H1 (cell line): Measurements from ENCODE around the gene NUFIP2. TPM values are rescaled to one million over a fixed set of nuclear protein-coding genes. Genes with fewer than 3 reads are reported as not detected.

Experiments used
- CTCF ChIA-PET: fragments of 300-600 bp; sonication (Branson Sonifier 250); formaldehyde crosslinking; loops from one replicate; lab custom pipeline; 2021; ENCODE audit not compliant: partially characterized antibody; lab: Charles Lee
- POLR2A ChIA-PET: fragments of 300-600 bp; sonication (Branson Sonifier 250); formaldehyde crosslinking; loops from one replicate; lab custom pipeline; 2021; ENCODE audit warnings: inconsistent platforms; ENCODE audit not compliant: partially characterized antibody; lab: Charles Lee
- DNase-seq, 2 experiments: peaks; one replicate each; pipeline versions ENCODE4 v3.0.0 to v3.0.0-alpha.2; 2010 to 2022; ENCODE audit warnings: low spot score in 2 of 2, low read depth in 1 of 2, mixed read lengths in 1 of 2
- FAIRE-seq: peaks from 2 replicates; lab custom pipeline; 2011; peaks lifted over from hg19 to GRCh38; lab: Jason Lieb, UNC
- H2AFZ ChIP-seq: 2 replicates; pipeline ENCODE4 v1.8.1; 2012; ENCODE audit warnings: low read length, inconsistent platforms
- H2AK5ac ChIP-seq: 2 replicates; pipeline ENCODE4 v1.6.1; 2013; ENCODE audit warnings: low read depth, low read length
- H2BK120ac ChIP-seq: replicated peaks from 2 replicates; pipeline ENCODE3; 2013; ENCODE audit warnings: low read depth, low read length, inconsistent platforms
- H2BK12ac ChIP-seq: 2 replicates; pipeline ENCODE4 v1.6.1; 2013; ENCODE audit warnings: low read depth, low read length
- H2BK15ac ChIP-seq: 2 replicates; pipeline ENCODE4 v1.6.1; 2013; ENCODE audit warnings: low read length
- H2BK20ac ChIP-seq: 2 replicates; pipeline ENCODE4 v1.6.1; 2013; ENCODE audit warnings: low read length
- H2BK5ac ChIP-seq: 2 replicates; pipeline ENCODE4 v1.6.1; 2013; ENCODE audit warnings: low read depth, low read length
- H3K14ac ChIP-seq: 2 replicates; pipeline ENCODE4 v1.6.1; 2013; ENCODE audit warnings: inconsistent platforms; ENCODE audit not compliant: insufficient read length
- H3K18ac ChIP-seq: 2 replicates; pipeline ENCODE4 v1.6.1; 2013; ENCODE audit warnings: low read length; ENCODE audit errors: extremely low read depth
- H3K23ac ChIP-seq: 2 replicates; pipeline ENCODE4 v1.6.1; 2013; ENCODE audit warnings: inconsistent platforms; ENCODE audit not compliant: insufficient read length
- H3K23me2 ChIP-seq: 2 replicates; pipeline ENCODE4 v1.6.1; 2013; ENCODE audit warnings: low read depth, low read length
- H3K27ac ChIP-seq: 2 replicates; pipeline ENCODE4 v1.6.1; 2011; ENCODE audit warnings: low read depth, low read length, inconsistent platforms
- H3K27me3 ChIP-seq, 4 experiments: replicated peaks in 1 of 4; 1 replicate in 1 of 4; 2 replicates in 3 of 4; pipeline versions ENCODE4 v1.6.1 to v1.8.1; 2011 to 2013; ENCODE audit warnings: low read length in 3 of 4, mild to moderate bottlenecking in 3 of 4, inconsistent platforms in 2 of 4, mixed read lengths in 2 of 4, moderate library complexity in 1 of 4; ENCODE audit not compliant: control insufficient read depth in 3 of 4, insufficient read depth in 3 of 4; ENCODE audit errors: extremely low read depth in 1 of 4
- H3K36me3 ChIP-seq, 4 experiments: 2 replicates each; pipeline versions ENCODE4 v1.6.1 to v1.8.1; 2011 to 2013; ENCODE audit warnings: mild to moderate bottlenecking in 4 of 4, low read length in 3 of 4, moderate library complexity in 2 of 4, control low read depth in 1 of 4, inconsistent platforms in 1 of 4; ENCODE audit not compliant: insufficient read depth in 4 of 4, control insufficient read depth in 2 of 4
- H3K4ac ChIP-seq: replicated peaks from 2 replicates; pipeline ENCODE3; 2013; ENCODE audit warnings: low read length, low read depth, mixed read lengths, inconsistent platforms; ENCODE audit not compliant: insufficient read length
- H3K4me1 ChIP-seq, 4 experiments: replicated peaks in 1 of 4; 1 replicate in 1 of 4; 2 replicates in 3 of 4; pipeline versions ENCODE4 v1.6.1 to v1.8.1; 2011 to 2013; ENCODE audit warnings: low read length in 3 of 4, inconsistent platforms in 2 of 4, mixed read lengths in 1 of 4; ENCODE audit not compliant: insufficient read depth in 4 of 4, control insufficient read depth in 3 of 4
- H3K4me2 ChIP-seq, 2 experiments: 2 replicates each; pipeline versions ENCODE4 v1.6.1 to v1.8.1; 2011 to 2013; ENCODE audit warnings: low read depth in 2 of 2, low read length in 2 of 2, control low read depth in 1 of 2, inconsistent platforms in 1 of 2, mild to moderate bottlenecking in 1 of 2; ENCODE audit not compliant: insufficient read depth in 1 of 2
- H3K4me3 ChIP-seq, 4 experiments: fragments of 200-600, 300-600 bp in 1 of 4; sonication (generic), shearing (Covaris generic), sonication (Bioruptor Twin) in 1 of 4; 2 replicates each; pipeline versions ENCODE4 v1.5.1 to v1.8.1; 2011 to 2016; ENCODE audit warnings: low read length in 4 of 4, low read depth in 3 of 4, control low read depth in 2 of 4, inconsistent platforms in 2 of 4, mild to moderate bottlenecking in 2 of 4, mixed read lengths in 1 of 4, moderate library complexity in 1 of 4; ENCODE audit not compliant: insufficient read depth in 2 of 4; ENCODE audit errors: extremely low read depth in 1 of 4
- H3K56ac ChIP-seq: replicated peaks from 2 replicates; pipeline ENCODE3; 2013; ENCODE audit warnings: low read depth, mild to moderate bottlenecking, mixed read lengths, low read length, inconsistent platforms; ENCODE audit not compliant: insufficient read length
- H3K79me1 ChIP-seq: 2 replicates; pipeline ENCODE4 v1.6.1; 2013; ENCODE audit warnings: low read depth, low read length, control low read depth
- H3K79me2 ChIP-seq, 2 experiments: 2 replicates each; pipeline versions ENCODE4 v1.6.1 to v1.8.1; 2012 to 2013; ENCODE audit warnings: low read length in 2 of 2, mild to moderate bottlenecking in 2 of 2, inconsistent platforms in 1 of 2; ENCODE audit not compliant: insufficient read depth in 2 of 2, control insufficient read depth in 1 of 2
- H3K9ac ChIP-seq, 4 experiments: replicated peaks in 1 of 4; 1 replicate in 1 of 4; 2 replicates in 3 of 4; pipeline versions ENCODE4 v1.6.1 to v1.8.1; 2011 to 2013; ENCODE audit warnings: low read depth in 3 of 4, low read length in 3 of 4, control low read depth in 2 of 4, mild to moderate bottlenecking in 2 of 4, moderate library complexity in 2 of 4, inconsistent platforms in 1 of 4; ENCODE audit errors: extremely low read depth in 1 of 4
- H3K9me3 ChIP-seq, 2 experiments: 2 replicates each; pipeline versions ENCODE4 v1.6.1 to v1.8.1; 2012 to 2013; ENCODE audit warnings: mild to moderate bottlenecking in 2 of 2, moderate library complexity in 2 of 2, control low read depth in 1 of 2, inconsistent platforms in 1 of 2, low read depth in 1 of 2, low read length in 1 of 2, mixed read lengths in 1 of 2; ENCODE audit not compliant: insufficient read depth in 2 of 2
- H4K20me1 ChIP-seq, 2 experiments: replicated peaks in 1 of 2; 2 replicates each; pipeline versions ENCODE3 to v1.8.1; 2011 to 2013; ENCODE audit warnings: inconsistent platforms in 2 of 2, low read length in 2 of 2, mild to moderate bottlenecking in 1 of 2; ENCODE audit not compliant: insufficient read depth in 2 of 2, control insufficient read depth in 1 of 2
- H4K5ac ChIP-seq: 2 replicates; pipeline ENCODE4 v1.6.1; 2013; ENCODE audit warnings: low read length, low read depth, mixed read lengths, inconsistent platforms; ENCODE audit not compliant: insufficient read length
- H4K8ac ChIP-seq: 2 replicates; pipeline ENCODE4 v1.8.0; 2013; ENCODE audit warnings: mild to moderate bottlenecking, moderate library complexity, low read length, inconsistent platforms; ENCODE audit not compliant: insufficient read depth; ENCODE audit errors: extremely low read depth
- H4K91ac ChIP-seq: replicated peaks from 2 replicates; pipeline ENCODE3; 2013; ENCODE audit warnings: low read length, mixed read lengths, inconsistent platforms; ENCODE audit not compliant: insufficient read length
- BCL11A ChIP-seq, 2 experiments: IDR thresholded peaks; one replicate each; pipeline ENCODE4 v1.6.1; 2011; ENCODE audit warnings: low read depth in 2 of 2, low read length in 2 of 2, mild to moderate bottlenecking in 2 of 2
- CHD2 ChIP-seq: IDR thresholded peaks from 2 replicates; pipeline ENCODE4 v1.6.1; 2012; ENCODE audit warnings: low read length, improper control_type of control experiment
- GABPA ChIP-seq: IDR thresholded peaks from 2 replicates; pipeline ENCODE4 v1.6.1; 2011; ENCODE audit warnings: mild to moderate bottlenecking, low read length, moderate library complexity, borderline replicate concordance; ENCODE audit not compliant: insufficient read depth
- HDAC6 ChIP-seq: IDR thresholded peaks from one replicate; pipeline ENCODE4 v1.7.1; 2012; ENCODE audit warnings: low read depth, mild to moderate bottlenecking, inconsistent platforms, low read length, moderate library complexity
- JUND ChIP-seq: IDR thresholded peaks from 2 replicates; pipeline ENCODE4 v1.6.1; 2011; ENCODE audit warnings: mild to moderate bottlenecking, improper control_type of control experiment, low read length
- PHF8 ChIP-seq: fragments of 200-600 bp; sonication (generic); conservative IDR thresholded peaks from 2 replicates; pipeline ENCODE4 v1.7.1; 2012; ENCODE audit warnings: low read depth, mild to moderate bottlenecking, inconsistent platforms, low read length, moderate library complexity
- POLR2AphosphoS5 ChIP-seq: IDR thresholded peaks from 2 replicates; pipeline ENCODE4 v1.6.1; 2011; ENCODE audit warnings: low read depth, low read length
- RAD21 ChIP-seq, 2 experiments: IDR thresholded peaks in 1 of 2; conservative IDR thresholded peaks in 1 of 2; 2 replicates each; pipeline ENCODE4 v1.6.1; 2011; ENCODE audit warnings: low read depth in 2 of 2, low read length in 2 of 2, improper control_type of control experiment in 1 of 2, inconsistent platforms in 1 of 2, mild to moderate bottlenecking in 1 of 2, moderate library complexity in 1 of 2
- RBBP5 ChIP-seq: IDR thresholded peaks from 2 replicates; pipeline ENCODE4 v1.7.1; 2012; ENCODE audit warnings: low read depth, mild to moderate bottlenecking, inconsistent platforms, low read length, moderate library complexity, borderline replicate concordance
- SAP30 ChIP-seq: fragments of 300-600 bp; sonication (generic); IDR thresholded peaks from 2 replicates; pipeline ENCODE4 v1.7.1; 2012; ENCODE audit warnings: low read length, moderate library complexity, mild to moderate bottlenecking, inconsistent platforms; ENCODE audit not compliant: insufficient read depth, insufficient replicate concordance
- SP2 ChIP-seq: IDR thresholded peaks from 2 replicates; pipeline ENCODE4 v1.6.1; 2012; ENCODE audit warnings: mild to moderate bottlenecking, low read length, inconsistent platforms
- SP4 ChIP-seq: IDR thresholded peaks from 2 replicates; pipeline ENCODE4 v1.6.1; 2012; ENCODE audit warnings: low read length, inconsistent platforms
- WGBS, 2 experiments: shearing (Covaris generic) in 1 of 2; methylation state at CpG; one replicate each; pipeline versions ENCODE4 v1.1.6 to v1.1.7; 2013 to 2015; ENCODE audit warnings: low lambda C conversion rate in 2 of 2, mixed read lengths in 2 of 2, inconsistent platforms in 1 of 2, low coverage in 1 of 2, missing lambda C conversion rate in 1 of 2; ENCODE audit not compliant: insufficient replicate concordance in 2 of 2, insufficient coverage in 1 of 2, insufficient read length in 1 of 2; ENCODE audit errors: extremely low coverage in 1 of 2, missing lambda C conversion rate in 1 of 2; 5-methylcytosine and 5-hydroxymethylcytosine counted together
- polyA plus RNA-seq, 7 experiments: library from polyadenylated mRNA; depleted of rRNA in 3 of 7; stranded (reverse) in 5 of 7; unstranded in 2 of 7; fragments of >200 nt in 5 of 7; fragments of 200-250 nt in 2 of 7; gene quantifications; 1 replicate in 5 of 7; 2 replicates in 1 of 7; 4 replicates in 1 of 7; pipeline versions ENCODE4 v1.2.1 to v1.2.3, GENCODE V29; 2011 to 2013; ENCODE audit warnings: missing spikeins in 2 of 7, mixed read lengths in 2 of 7
- total RNA-seq: library from RNA; stranded (reverse); fragmentation: NEBNext Ultra II Directional; extraction: Animal tissue kit (Norgen Biotek cat#: 25700); gene quantifications from 2 replicates; pipeline ENCODE4 v1.2.1, GENCODE V29; 2021
- TF ChIP-seq, protein P1 (sequence below): IDR thresholded peaks from 2 replicates; pipeline ENCODE4 v1.6.1; 2012; ENCODE audit warnings: inconsistent platforms

The NUFIP2 gene
- total and polyA plus RNA-seq, 2 of the 8 experiments (the other 6 are each of a cell fraction or from before 2014, with no cell fraction given), result 65.9 to 118 TPM

DNA sequence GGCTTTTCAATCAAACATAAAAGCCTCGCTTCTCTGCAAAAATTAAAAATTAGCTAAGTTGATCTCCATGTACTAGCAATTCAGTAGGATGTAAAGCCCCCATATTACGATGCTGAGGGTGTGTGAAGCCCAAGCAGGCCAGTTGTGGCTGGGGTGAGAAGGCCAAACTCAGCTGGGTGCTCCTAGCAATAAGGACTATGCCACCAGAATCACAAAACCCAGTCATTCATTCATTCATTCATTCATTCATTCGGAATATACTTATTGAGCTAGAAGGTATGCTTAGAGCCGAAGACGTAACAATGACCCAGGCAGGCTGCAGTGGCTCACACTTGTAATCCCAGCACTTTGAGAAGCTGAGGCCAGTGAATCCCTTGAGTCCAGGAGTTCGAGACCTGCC lies 51.2 kb downstream of the NUFIP2 start:
- H3K79me2 ChIP-seq, result no peaks in the 10 kb centered on the region
- POLR2A ChIA-PET, result interaction anchor here (1.0 to 1.1 kb wide), 2 partner anchors 14 to 15 kb away, joined by 3 to 4 read pairs; no protein-coding TSS in a partner anchor
- TF ChIP-seq SP2 (no peak), RBBP5 (no peak), JUND (no peak), POLR2AphosphoS5 (no peak), HDAC6 (no peak), PHF8 (no peak), CHD2 (no peak), BCL11A (IDR thresholded peaks at IDR 0.05; ENCODE audit: low read depth in 2 of 2, low read length in 2 of 2) (no peak), RAD21 (IDR thresholded peaks at IDR 0.05 in 1 of 2, conservative IDR thresholded peaks at IDR 0.05 in 1 of 2; ENCODE audit: low read depth in 2 of 2, low read length in 2 of 2) (no peak), SAP30 (no peak), SP4 (no peak), GABPA (no peak)
- TF ChIP-seq, protein P1, sequence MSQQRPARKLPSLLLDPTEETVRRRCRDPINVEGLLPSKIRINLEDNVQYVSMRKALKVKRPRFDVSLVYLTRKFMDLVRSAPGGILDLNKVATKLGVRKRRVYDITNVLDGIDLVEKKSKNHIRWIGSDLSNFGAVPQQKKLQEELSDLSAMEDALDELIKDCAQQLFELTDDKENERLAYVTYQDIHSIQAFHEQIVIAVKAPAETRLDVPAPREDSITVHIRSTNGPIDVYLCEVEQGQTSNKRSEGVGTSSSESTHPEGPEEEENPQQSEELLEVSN, result no peak

More for the DNA sequence above, 51.2 kb downstream of the NUFIP2 start:
- Histone ChIP-seq H3K4ac (no peak overlapping the region), H2BK12ac (no peak overlapping the region), H3K27me3 (no peaks in the 10 kb centered on the region; a peak in 1 of 7 replicates), H2AK5ac (peak overlapping the region; percentile 68; the same call in 1 of the 2 replicates), H3K27ac (no peak overlapping the region), H3K4me1 (peaks cover 7 to 13% (median 10%) of the 10 kb centered on the region in 4 experiments; a peak in 6 of 7 replicates), H3K9ac (no peak overlapping the region), H3K14ac (no peak overlapping the region), H4K5ac (no peak overlapping the region), H2BK20ac (no peak overlapping the region), H3K4me3 (no peak overlapping the region), H3K4me2 (no peak overlapping the region), H4K20me1 (no peaks in the 10 kb centered on the region), H3K56ac (no peak overlapping the region), H3K79me1 (no peaks in the 10 kb centered on the region), H2BK5ac (no peak overlapping the region), H4K91ac (no peak overlapping the region), H3K23ac (no peak overlapping the region), H3K36me3 (no peaks in the 10 kb centered on the region), H3K9me3 (no peaks in the 10 kb centered on the region), H3K23me2 (no peaks in the 10 kb centered on the region), H3K18ac (no peak overlapping the region), H2AFZ (no peak overlapping the region), H2BK120ac (no peak overlapping the region), H2BK15ac (no peak overlapping the region), H4K8ac (no peak overlapping the region)
- 95% methylated on average over 6 of the region's 6 CpGs; no CpG with 5 or more reads in 1 of the 2 experiments for WGBS, 2 experiments
- CTCF ChIA-PET, result interaction anchor here (0.7 to 5.1 kb wide), 18 partner anchors 9 to 152 kb away, joined by 3 to 34 read pairs (median 4); partner anchors contain the start of gene MYO18A
- FAIRE-seq (no peak), DNase-seq (no peak)
